ENCODE measurements around the gene LCN12. TPM values are rescaled to one million over a fixed set of nuclear protein-coding genes. Genes with fewer than 3 reads are reported as not detected.

Gene LCN12
- total RNA-seq, 1 experiment from 2014 or later, result 2.5 TPM

- H3K4me1 ChIP-seq (ENCODE audit: control insufficient read depth, insufficient read depth, low read length), result peaks cover 17% of the 10 kb centered on the region
- no peak overlapping the region for H3K27ac ChIP-seq (ENCODE audit: low read length)
- H3K4me3 ChIP-seq (ENCODE audit: low read depth in 2 of 2, low read length in 2 of 2), result no peak overlapping the region
- in situ Hi-C loops (cut with HindIII; ENCODE audit: low pct_unique_long_range_greater_than_20kb, low sequenced_read_pairs) (no loop called here), intact Hi-C loops (cut with micrococcal nuclease; ENCODE audit: unreplicated experiment) (no loop called here)
- DNase-seq (ENCODE audit: low read depth, low spot score) (no peak), ATAC-seq (no peak)
- no peaks in the 10 kb centered on the region for H3K9me3 ChIP-seq (ENCODE audit: control insufficient read depth, insufficient read depth, low read depth, low read length)
- ChIA-PET CTCF (interaction anchor here (1.0 kb wide), 1 partner anchor 35 kb away, joined by 5 read pairs; no protein-coding TSS in a partner anchor), POLR2A (no interaction called here)
- H3K27me3 ChIP-seq (ENCODE audit: control insufficient read depth, insufficient read depth, low read length), result no peaks in the 10 kb centered on the region
- no peaks in the 10 kb centered on the region; the same call in 1 of the 2 replicates for H3K36me3 ChIP-seq (ENCODE audit: control insufficient read depth, insufficient read depth, low read length)
- no TSS peak for BruUV-seq (replicated peaks)
- TF ChIP-seq REST (IDR thresholded peaks at IDR 0.05; ENCODE audit: insufficient read depth in 1 of 2, low read depth in 2 of 2, low read length in 1 of 2), result no peak
- TF ChIP-seq SIN3A (IDR thresholded peaks at IDR 0.05; ENCODE audit: borderline replicate concordance, insufficient read depth, low read depth, low read length), result no peak
- no peak for TF ChIP-seq CTCF (IDR thresholded peaks at IDR 0.05)
- no peak for TF ChIP-seq POLR2AphosphoS5 (IDR thresholded peaks at IDR 0.05; ENCODE audit: low read depth, low read length)
- TF ChIP-seq TCF7L2 (IDR thresholded peaks at IDR 0.05; ENCODE audit: low read depth, low read length), result no peak
Observed at GRCh38 chr9:136994180-136994887, 42.3 kb downstream of the LCN12 start.

- intact Hi-C loops (cut with micrococcal nuclease; ENCODE audit: unreplicated experiment), result no loop called here
- Histone ChIP-seq H3K9me3 (ENCODE audit: control insufficient read depth, insufficient read depth, low read depth, low read length) (no peaks in the 10 kb centered on the region), H3K27ac (ENCODE audit: low read length) (no peak overlapping the region), H3K4me3 (ENCODE audit: low read depth in 2 of 2, low read length in 2 of 2) (no peak overlapping the region), H3K4me1 (ENCODE audit: control insufficient read depth, insufficient read depth, low read length) (peaks cover 17% of the 10 kb centered on the region), H3K36me3 (ENCODE audit: control insufficient read depth, insufficient read depth, low read length) (no peaks in the 10 kb centered on the region; the same call in 1 of the 2 replicates), H3K27me3 (ENCODE audit: control insufficient read depth, insufficient read depth, low read length) (no peaks in the 10 kb centered on the region)
- in situ Hi-C loops (cut with HindIII; ENCODE audit: low pct_unique_long_range_greater_than_20kb, low sequenced_read_pairs), result no loop called here
- DNase-seq (ENCODE audit: low read depth, low spot score), result no peak
- ATAC-seq, result no peak
- TF ChIP-seq REST (IDR thresholded peaks at IDR 0.05; ENCODE audit: insufficient read depth in 1 of 2, low read depth in 2 of 2, low read length in 1 of 2) (no peak), CTCF (IDR thresholded peaks at IDR 0.05) (no peak), TCF7L2 (IDR thresholded peaks at IDR 0.05; ENCODE audit: low read depth, low read length) (no peak), SIN3A (IDR thresholded peaks at IDR 0.05; ENCODE audit: borderline replicate concordance, insufficient read depth, low read depth, low read length) (no peak), POLR2AphosphoS5 (IDR thresholded peaks at IDR 0.05; ENCODE audit: low read depth, low read length) (no peak)
- CTCF ChIA-PET, result no interaction called here
- POLR2A ChIA-PET, result interaction anchor here (0.7 kb wide), 1 partner anchor 91 kb away, joined by 4 read pairs; no protein-coding TSS in a partner anchor
- no TSS peak for BruUV-seq (replicated peaks)
Observed at GRCh38 chr9:136994888-136995230, 42.8 kb downstream of the LCN12 start.

Data from Panc1 (cell line).